HG02759 (cell line): ENCODE results near the gene PCNX4.

Experiments
- ATAC-seq: cut with Tn5 transposase; IDR thresholded peaks from one replicate; pipeline ENCODE4 v1.9.1; 2021; ENCODE audit warnings: mild to moderate bottlenecking, moderate library complexity; ENCODE audit not compliant: unreplicated experiment

The PCNX4 gene

DNA sequence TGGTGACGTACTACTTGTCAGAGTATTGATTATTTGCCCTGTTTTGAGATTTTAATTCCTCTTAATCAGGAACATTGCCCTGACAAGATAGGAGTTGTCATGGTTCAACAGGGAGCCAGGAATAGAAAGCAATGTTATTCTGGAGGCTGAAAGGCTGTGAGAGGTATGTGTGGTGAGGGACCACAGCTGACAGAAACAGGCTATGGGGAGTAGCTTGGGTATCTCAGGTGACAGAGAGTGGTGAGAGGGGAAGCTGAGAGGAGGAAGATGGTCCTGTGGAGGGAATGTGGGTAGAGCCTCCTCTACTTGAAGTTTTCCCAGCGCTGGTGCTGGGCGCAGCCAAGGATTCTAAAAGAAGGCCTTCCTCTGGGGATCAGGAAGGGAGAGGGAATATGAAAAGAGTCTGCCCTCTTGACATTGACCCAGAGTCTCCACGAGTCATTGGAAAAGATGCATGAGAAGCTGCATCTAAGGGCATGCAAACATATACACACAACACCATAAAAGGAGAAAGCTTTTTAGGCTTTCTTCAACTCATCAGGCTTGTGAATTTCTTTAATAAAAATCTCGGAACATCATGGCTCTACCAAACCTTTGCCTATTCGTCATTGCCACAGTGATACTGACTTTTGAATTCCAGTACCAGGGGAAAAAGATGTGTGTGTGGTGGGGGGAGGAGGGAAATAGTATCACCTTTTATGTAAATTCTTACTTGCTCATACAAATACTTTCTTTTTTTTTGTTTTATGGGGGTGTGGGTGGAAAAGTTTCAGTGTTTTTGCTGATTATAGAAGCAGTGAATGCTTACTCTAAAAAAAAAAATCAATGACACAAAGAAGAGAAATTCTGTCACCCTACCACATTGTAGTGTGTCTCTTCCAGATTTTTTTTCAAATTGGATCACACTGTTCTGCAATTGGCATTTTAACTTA, 113.4 kb downstream of the PCNX4 start:
- peak; percentile 54 for ATAC-seq

- ATAC-seq: no peak
These were observed 114.5 kb downstream of the PCNX4 start for GRCh38 chr14:60206249-60206670.

GRCh38 chr14:60206837-60207533, 115.3 kb downstream of the PCNX4 start:
- peak; percentile 47 for ATAC-seq

DNA sequence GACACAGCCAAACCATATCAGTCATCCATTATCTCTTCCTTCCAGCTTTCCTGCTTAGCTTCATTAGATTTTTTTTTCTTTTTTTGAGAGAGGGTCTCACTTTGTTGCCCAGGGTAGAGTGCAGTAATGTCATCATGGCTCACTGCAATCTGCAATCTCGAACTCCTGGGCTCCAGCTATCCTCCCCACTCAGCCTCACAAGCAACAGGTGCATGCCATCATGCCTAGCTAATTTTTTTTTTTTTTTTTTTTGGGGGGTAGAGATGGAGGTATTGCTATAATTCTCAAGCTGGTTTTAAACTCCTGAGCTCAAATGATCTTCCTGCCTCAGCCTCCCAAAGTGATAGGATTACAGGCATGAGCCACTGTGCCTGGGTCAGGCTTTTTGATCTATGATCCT, 119.0 kb downstream of the PCNX4 start:
- no peak for ATAC-seq

GRCh38 chr14:60211153-60211552, 119.4 kb downstream of the PCNX4 start:
- no peak for ATAC-seq

- ATAC-seq: peak; percentile 91
These were observed 121.0 kb downstream of the PCNX4 start for GRCh38 chr14:60212503-60213371.

GRCh38 chr14:60214003-60214402, 122.3 kb downstream of the PCNX4 start:
- ATAC-seq: no peak

- no peak for ATAC-seq
These were observed 122.8 kb downstream of the PCNX4 start for GRCh38 chr14:60214415-60215126.

DNA sequence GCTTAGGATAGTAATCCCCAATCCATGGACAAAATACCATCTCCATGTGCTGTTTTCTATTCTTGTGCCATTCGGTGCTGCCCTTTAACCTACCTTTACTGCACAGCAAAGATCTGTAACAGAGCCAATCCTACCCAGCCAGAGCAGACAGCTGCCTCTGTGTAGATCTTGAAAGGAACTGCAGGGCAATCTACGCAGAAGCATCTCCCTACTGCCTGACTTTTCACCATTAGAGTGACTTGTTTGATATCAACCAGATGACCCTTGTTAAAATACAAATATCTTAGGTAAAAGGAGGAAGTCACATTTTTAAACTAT, 123.4 kb downstream of the PCNX4 start:
- no peak for ATAC-seq

- ATAC-seq: no peak
These were observed 124.0 kb downstream of the PCNX4 start for GRCh38 chr14:60215520-60216420.

DNA sequence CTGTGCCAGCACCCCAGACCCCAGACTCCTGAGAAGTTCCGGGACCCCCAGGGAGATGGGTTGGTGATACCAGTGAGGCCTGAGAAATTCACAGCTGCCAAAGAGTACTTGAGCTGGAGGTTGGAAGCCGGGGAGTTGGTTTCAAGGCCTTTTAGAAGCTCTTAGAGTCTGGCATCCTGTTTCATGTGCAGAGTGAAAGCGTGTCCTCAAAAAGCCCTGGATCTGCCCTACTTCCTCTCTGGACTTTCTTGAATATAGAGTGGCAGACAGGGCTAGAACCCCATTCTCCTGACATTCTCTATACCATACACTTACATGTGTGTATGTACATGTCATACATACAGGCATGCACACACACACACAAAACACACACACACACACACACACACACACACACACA, 126.0 kb downstream of the PCNX4 start:
- ATAC-seq: no peak
